Measurements from ENCODE around the gene HNMT.

HNMT gene

DNA sequence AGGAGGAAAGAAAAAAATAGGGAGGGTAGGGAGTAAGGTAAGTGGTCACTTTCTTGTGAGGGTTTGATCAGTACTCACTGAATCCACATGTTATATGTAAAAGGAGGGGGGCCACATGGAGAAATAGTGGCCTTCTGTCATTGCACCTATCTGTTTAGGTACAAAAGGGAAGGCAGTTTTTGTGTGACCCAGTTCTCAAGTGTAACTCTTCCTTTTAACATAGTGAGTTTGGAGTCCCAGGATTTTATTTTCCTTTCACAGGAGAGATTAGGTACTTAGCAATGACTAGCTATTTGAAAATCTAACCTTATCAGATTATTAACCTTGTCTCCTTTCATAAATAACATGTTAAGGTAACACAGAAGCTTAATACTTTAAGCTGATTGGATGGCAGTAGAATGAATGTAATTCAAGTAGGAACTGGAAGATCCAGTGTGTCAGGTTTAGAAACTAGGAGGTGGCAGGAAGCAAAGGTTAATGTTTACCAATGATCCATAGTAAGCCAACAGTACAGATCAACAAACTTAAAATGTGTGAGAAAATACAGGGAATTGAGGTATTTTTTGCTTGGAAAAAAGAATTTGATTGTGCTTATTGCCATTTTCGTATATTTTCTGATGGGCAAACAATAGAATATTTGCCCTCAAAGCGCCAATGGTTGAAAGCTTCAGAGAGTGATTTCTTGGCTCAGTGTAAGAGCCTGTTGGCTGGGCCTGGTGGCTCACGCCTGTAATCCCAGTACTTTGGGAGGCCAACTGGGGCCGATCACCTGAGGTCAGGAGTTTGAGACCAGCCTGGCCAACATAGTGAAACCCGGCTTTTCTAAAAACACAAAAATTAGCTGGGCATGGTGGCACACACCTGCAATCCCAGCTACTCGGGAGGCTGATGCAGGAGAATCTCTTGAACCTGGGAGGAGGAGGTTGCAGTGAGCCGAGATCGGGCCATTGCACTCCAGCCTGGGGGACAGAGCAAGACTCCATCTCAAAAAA lies 11.3 kb downstream of the HNMT start:
- TF ChIP-seq, protein P1, sequence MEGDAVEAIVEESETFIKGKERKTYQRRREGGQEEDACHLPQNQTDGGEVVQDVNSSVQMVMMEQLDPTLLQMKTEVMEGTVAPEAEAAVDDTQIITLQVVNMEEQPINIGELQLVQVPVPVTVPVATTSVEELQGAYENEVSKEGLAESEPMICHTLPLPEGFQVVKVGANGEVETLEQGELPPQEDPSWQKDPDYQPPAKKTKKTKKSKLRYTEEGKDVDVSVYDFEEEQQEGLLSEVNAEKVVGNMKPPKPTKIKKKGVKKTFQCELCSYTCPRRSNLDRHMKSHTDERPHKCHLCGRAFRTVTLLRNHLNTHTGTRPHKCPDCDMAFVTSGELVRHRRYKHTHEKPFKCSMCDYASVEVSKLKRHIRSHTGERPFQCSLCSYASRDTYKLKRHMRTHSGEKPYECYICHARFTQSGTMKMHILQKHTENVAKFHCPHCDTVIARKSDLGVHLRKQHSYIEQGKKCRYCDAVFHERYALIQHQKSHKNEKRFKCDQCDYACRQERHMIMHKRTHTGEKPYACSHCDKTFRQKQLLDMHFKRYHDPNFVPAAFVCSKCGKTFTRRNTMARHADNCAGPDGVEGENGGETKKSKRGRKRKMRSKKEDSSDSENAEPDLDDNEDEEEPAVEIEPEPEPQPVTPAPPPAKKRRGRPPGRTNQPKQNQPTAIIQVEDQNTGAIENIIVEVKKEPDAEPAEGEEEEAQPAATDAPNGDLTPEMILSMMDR (conservative IDR thresholded peaks at IDR 0.05): no peak
- TF ChIP-seq ZFX (IDR thresholded peaks at IDR 0.05): no peak
- peak overlapping the region; percentile 79 for H3K27ac ChIP-seq

DNA sequence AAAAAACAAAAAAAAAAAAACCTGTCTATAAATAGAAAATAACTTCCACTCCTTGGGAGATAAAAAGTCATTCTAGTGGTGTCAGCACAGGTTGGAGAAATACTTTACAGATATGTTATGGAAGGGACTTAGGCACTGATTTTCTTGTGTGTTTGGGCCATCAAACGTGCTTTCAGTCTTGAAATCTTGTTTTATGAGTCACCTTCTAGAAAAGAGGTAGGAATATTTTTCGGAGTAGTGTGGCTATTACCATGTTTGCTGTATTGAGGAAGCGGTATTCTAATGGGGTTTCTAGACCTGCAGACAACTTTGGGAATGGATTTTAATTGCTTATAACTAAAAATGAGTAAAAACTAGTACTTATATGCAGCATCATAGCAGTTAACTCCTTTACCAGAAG lies 12.0 kb downstream of the HNMT start:
- no peak for TF ChIP-seq ZFX (IDR thresholded peaks at IDR 0.05)
- TF ChIP-seq, protein P1 (conservative IDR thresholded peaks at IDR 0.05): no peak
- peak overlapping the region; percentile 79 for H3K27ac ChIP-seq

DNA sequence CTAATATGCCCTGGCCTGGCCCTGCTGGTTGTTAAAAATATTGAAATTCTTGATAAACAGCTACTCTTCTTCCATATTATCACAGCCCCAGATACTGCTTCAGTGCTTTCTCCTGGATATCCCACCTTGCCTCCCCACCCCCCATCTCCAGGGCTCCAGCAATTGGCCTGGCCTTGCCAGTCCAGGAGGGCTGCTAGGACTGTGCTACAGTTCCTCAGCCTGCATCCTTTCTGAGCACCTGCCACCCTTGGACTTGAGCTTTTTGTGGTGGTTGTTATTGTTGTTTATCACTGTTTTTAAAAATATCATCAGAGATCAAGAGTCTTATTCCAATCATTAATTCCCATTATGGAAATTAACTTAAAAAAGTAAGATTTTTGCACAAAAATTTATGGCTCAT lies 13.5 kb downstream of the HNMT start:
- H3K27ac ChIP-seq: no peak overlapping the region
- TF ChIP-seq, protein P1 (conservative IDR thresholded peaks at IDR 0.05): no peak
- no peak for TF ChIP-seq ZFX (IDR thresholded peaks at IDR 0.05)

DNA sequence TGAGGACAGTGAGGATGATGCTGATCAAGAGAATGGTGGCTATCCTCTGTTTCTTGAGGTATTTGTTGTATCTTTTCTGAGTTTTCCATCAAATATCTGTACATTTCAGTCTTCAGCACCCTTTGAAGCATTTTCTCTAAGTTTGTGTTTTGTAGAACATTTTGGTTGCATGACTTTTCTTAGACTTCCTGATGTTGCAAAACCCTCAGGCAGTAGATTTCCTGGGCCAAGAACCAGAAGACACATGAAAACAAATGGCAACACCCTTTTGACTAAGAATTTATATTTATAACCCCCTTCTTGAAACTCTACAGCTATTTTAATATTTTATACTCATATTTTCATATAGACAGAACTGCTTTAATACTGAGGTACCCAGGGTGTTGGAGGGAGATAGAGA lies 16.2 kb downstream of the HNMT start:
- no peak for TF ChIP-seq ZFX (IDR thresholded peaks at IDR 0.05)
- TF ChIP-seq, protein P1 (conservative IDR thresholded peaks at IDR 0.05): no peak
- no peak overlapping the region for H3K27ac ChIP-seq

DNA sequence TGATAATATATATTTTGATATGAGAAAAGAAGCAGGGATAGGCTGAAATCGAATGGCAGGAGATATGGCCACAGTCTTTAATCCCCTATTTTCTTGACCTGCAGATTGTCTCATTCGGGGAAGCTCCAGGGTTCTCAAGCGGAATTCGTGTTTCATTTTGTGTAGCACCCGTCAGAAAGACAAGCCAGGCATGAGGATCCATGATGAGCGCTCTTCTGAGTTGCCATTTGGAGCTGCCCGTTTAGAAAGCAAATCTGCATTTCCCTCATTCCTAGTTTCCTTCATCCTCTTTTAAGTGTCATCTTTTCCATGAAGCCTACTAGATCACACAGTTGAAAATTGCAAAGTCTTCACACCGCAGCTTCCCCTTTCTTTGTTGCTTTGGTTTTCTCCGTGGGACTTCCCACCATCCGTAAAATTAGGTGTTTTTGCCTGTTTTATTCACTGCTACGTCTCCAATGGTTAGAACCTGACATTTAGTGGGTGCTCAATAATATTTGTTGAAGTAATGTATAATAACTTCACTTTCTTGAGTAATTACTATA lies 16.9 kb downstream of the HNMT start:
- TF ChIP-seq ZFX (IDR thresholded peaks at IDR 0.05): no peak
- TF ChIP-seq, protein P1 (conservative IDR thresholded peaks at IDR 0.05): no peak
- no peak overlapping the region for H3K27ac ChIP-seq

DNA sequence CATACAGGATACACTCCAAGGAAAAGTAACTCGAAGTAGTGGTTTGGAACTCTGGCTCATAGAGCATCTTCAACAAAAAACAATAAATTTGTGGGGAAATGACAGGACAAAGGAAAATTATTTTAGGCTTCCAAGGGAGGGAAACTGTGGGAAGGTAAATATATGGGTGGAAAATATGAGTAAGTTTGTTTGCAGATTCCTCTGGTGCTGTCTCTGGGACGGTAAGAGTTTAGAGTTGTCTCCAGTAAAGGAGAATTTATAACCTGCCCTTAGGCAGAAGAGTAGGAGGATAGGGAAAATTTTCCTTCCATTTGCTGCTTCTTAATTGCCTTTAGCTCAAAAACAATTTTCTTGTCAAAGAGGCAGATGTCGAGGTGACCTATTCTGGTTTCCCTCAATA lies 19.3 kb downstream of the HNMT start:
- no peak overlapping the region for H3K27ac ChIP-seq
- TF ChIP-seq, protein P1 (conservative IDR thresholded peaks at IDR 0.05): no peak
- no peak for TF ChIP-seq ZFX (IDR thresholded peaks at IDR 0.05)

DNA sequence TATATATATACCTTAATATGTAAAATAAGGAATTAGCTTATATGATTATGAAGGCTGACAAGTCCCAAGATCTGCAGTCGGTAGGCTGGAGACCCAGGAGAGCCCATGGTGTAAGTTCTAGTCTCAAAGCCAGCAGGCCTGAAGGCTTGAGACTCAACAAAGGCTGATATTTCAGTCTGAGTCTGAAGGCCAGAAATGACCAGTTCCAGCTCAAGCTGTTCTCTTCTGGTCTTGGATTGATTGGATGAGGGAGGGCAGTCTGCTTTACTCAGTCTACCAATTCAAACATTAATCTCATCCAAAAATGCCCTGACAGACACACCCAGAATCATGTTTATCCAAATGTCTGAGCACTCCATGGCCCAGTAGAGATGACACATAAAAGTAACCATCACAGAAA lies 22.0 kb downstream of the HNMT start:
- H3K27ac ChIP-seq: no peak overlapping the region
- TF ChIP-seq, protein P1 (conservative IDR thresholded peaks at IDR 0.05): no peak
- no peak for TF ChIP-seq ZFX (IDR thresholded peaks at IDR 0.05)
